Measurements from ENCODE around the gene VWA1.
"Not testable (repeated sequence)": the region's sequence is repeated elsewhere in the genome, so short reads cannot be mapped to it uniquely, and the experiment has no call there.

The VWA1 gene, protein sequence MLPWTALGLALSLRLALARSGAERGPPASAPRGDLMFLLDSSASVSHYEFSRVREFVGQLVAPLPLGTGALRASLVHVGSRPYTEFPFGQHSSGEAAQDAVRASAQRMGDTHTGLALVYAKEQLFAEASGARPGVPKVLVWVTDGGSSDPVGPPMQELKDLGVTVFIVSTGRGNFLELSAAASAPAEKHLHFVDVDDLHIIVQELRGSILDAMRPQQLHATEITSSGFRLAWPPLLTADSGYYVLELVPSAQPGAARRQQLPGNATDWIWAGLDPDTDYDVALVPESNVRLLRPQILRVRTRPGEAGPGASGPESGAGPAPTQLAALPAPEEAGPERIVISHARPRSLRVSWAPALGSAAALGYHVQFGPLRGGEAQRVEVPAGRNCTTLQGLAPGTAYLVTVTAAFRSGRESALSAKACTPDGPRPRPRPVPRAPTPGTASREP

GRCh38 chr1:1435106-1435903, at the start of gene VWA1:
TSS of gene VWA1 (plus strand) at chr1:1435690. CDS start at chr1:1435749, 59 bp downstream.
- DNase-seq, result peak; percentile 74

- DNase-seq, result no peak
Measured at GRCh38 chr1:1385931-1386330, 49.6 kb upstream of the VWA1 start.

DNA sequence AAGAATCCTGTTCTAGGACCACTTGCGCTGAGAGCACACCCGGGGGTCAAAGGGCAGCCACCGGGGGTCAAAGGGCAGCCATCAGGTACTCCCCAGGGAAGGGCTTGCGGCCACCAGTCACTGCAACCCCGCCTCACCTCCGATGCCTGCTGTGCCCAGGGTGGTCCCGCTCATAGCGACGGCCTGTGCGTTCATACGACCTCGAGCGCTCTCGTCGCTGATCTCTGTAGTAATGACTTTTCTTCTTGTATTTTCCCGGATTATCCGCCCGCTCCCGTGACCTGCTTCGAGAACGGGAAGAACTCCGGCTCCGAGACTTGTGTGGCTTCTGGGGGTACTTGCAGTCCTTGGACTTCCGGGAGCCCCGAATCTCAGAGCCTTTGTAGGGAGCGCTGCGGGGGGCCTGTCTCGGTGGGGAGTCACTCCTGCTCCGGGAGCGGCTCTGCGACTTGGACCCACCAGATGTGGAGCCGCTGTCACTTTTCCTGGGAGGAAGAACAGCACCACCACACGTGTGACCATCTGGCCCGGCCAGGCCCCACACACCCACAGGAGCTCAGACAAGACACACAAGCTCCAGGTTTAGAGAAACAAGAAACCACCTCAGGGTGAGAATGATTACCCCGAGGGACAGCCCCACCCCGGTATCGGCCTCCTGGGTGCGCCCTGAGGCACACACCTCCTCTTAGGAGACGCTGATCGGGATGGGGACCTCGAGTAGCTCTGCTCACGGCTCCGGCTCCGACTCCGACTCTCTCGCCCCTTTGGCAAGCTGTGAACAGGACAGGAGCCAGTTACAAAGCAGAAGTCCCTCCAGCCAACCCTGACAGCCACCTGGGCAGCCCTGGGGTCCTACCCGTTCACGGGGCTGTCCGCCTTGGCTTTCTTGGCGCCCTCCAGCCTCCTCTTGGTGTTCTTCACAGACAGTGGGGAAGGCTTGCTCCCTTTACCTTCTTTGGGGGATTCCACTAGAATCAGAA, 48.1 kb upstream of the VWA1 start:
- no peak for DNase-seq

DNA sequence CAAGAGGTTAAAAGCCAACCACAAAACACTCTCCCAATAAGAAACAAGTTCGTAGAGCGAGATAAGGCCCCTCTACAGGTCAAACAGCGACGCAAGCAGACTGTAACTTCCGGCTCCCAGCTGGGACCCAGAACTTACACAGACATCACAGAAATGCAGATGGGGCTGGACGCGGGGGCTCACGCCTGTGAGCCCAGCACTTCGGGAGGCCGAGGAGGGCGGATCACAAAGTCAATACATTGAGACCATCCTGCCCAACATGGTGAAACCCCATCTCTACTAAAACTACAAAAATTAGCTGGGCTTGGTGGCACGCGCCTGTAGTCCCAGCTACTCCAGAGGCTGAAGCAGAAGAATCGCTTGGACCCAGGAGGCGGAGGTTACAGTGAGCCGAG, 47.4 kb upstream of the VWA1 start:
- no peak for DNase-seq

DNA sequence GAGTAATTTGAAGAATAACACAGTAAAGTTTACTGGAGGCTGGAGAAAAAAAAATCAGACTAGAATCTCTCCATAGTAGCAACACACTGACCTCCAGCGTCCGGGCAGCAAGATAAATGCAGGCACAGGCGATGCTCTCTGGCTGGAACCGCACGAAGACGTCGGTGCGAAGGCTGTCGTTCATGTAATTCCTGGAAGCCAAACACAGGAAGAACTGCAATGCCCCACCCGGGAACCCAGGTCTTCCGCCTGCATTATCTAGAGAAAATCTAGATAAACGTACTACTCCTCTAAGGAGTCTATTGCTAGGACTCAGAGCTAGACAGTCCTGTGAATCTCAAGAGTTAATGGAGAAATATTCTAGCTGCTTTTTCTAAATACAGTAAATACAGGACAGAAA, 44.8 kb upstream of the VWA1 start:
- DNase-seq, result no peak

GRCh38 chr1:1391225-1391624, 44.3 kb upstream of the VWA1 start:
- no peak for DNase-seq

- DNase-seq, result no peak
Measured at GRCh38 chr1:1393014-1393413, 42.5 kb upstream of the VWA1 start.

DNA sequence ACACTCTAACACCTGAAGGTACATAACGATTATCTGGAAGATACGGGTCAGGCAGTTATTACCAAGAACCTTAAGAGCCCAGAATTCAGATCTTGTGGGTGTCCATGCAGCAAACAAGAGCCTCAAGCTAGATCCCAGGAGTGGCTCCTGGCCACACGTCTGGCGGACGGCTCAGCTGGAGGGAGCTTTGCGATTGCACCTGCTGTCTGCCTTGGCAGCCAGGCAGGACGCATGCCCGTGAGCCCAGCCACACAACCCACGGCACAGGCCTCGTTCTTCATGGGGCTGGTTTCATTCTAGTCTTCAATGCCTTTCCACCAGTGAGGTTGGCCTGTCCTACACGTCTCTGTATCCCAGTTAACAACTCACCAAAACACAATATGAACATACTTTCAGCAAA, 42.1 kb upstream of the VWA1 start:
- no peak for DNase-seq

DNA sequence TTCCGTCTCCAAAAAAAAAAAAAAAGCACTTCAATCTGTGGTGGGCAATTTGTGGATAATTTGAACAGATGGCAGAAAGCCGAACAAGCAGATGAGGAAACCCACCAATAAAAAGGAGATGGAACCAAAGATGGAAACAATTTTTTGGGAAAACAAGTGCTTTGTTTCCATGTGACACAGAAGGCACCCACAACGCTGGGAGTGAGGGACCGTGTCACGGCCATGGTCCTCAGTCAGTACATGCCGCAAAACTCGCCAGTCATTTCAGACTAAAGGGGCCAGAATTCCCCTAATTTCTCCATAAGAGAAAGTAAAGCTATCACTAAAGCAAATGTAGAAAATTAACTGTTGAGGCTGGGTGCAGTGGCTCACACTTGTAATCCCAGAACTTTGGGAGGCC, 41.4 kb upstream of the VWA1 start:
- no peak for DNase-seq

DNA sequence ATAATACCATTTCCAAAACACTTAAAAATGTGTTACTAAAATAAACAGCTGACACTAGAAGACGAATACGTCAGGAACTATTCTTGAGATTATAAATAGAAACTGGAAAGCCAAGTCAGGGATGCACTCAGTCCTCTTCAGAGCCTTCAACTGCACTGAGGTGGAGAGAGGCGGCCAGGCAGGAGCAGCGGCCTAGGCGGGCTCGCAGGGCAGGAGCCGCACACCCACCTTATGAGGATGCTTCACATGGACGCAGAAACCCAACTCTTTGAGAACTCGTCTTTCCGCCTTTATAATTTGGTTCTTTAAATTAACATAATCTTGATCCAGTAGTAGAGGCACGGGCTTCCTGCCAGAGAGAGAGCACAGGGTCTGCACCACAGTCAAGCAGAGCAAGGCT, 40.3 kb upstream of the VWA1 start:
- DNase-seq, result no peak

DNA sequence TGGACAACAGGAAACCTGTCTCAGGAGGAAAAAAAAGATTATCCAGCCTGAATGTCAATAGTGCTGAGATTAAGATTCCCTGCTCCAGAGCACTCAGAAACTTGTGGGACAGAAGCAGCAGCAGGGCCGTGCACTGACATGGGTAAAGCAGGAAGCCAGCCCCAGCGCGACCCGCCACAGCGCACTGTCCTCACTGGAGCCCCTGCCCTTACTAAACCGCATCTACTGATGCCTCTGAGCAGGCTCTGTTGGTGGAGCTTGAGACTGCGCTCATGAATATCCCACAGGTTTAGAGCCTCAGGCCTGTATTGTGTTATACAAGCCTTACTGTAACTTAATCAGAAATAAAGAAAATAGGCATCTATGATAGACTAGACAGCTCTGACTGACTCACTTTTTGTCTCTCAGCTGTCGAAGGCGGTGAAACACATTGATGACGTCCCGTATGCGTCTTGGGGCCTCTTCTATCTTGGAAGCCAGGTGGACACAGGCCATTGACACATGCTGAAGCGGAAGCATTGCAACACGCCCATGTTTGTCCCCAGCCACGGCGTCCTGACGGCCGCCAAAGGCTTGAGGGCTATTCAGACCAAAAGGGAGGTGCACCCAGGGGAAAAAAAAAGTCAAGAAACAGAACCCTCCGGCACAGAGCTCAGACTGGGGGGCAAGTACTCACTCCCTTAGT, 37.5 kb upstream of the VWA1 start:
- no peak for DNase-seq

DNA sequence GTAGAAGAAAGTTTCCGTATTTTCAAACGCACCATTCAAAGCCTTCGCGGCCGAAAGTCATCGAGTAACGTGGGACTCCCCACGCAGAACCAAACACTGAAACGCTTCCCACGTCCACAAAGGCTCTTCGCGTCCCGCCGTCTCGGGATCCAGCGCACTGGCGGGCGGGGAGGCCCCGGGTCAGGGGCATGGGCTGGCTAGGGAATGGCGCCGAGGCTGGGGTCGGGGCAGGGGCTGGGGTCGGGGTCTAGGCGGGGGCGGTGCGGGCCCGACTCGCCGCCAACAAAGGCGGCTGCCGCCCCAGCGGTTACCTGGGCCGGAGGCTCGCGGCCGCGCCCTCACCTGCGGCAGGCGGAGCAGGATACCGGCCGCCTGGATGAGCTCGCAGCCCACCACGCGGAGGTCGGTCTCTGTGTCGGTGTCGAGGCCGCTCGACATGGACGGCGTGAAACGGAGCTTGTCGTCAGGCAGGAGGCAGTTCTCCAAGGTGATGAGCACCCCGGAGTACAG, 36.8 kb upstream of the VWA1 start:
- peak; percentile 35 for DNase-seq

GRCh38 chr1:1399187-1399871, 36.2 kb upstream of the VWA1 start, which contains the start of gene CCNL2:
TSS of gene CCNL2 (minus strand) at chr1:1399335. CDS start at chr1:1399306, 29 bp downstream.
- peak; percentile 99 for DNase-seq

DNA sequence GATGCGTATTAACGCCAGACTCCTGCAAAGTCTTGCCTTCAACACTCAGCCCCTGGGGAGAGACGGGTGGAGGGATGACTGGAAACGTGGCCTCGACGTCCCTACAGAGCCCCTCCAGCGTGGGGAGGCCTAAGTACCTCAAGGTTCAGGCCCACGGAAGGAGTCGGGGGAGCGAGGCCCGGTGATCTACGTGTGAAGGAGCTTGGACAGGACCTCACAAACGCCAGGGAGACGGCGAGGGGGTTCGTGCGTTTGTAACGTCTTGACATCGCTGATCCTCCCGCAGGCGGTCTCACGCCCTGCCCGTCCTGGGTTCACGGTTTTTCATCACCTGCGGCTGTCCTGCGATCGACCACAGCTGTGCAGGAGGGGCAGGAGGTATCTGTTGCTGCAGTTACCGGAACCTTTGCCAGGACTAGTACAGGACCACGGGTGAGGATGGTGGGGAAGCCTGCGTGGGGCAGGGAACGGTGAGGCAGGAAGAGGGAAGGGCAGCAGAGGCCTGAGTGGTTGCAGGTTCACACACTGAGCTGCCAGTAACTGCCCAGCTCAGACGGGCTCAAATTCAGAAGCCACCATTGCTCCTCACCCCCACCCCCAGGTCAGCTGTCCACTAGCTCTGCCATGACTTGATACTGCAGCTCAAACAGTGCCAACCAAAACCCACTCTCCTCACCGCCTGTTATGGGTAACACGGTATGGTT, 35.5 kb upstream of the VWA1 start:
- DNase-seq, result no peak

- DNase-seq, result no peak
Measured at GRCh38 chr1:1400576-1401456, 34.7 kb upstream of the VWA1 start.

DNA sequence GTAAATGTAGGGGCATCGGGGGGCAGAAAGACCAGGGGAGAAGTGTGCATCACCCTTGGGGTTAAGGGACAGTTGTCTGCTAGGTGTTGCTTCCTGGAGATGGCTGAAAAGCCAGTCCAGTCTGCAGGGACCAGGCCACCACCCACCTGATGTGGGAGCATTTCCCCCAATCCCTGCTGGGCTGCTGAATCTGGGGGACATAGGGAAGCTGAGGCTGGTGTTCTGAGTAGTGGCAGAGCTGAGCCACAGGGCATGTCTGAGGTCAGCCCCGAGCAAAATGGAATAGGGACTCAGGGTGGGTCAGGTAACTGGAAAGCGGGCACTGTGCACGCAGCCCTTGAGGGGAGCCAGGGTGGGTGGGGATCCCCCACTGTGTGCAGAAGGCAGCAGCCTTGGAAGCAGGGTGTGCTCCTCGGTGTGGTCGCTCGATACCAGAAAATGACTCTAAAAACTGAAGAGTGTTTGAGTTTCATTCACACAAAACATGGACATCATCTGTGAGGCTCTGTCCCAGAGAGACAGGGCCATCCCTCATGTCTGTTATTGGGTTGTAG, 34.0 kb upstream of the VWA1 start:
- DNase-seq, result no peak

GRCh38 chr1:1402072-1402900, 33.2 kb upstream of the VWA1 start:
- no peak for DNase-seq

GRCh38 chr1:1402901-1403392, 32.5 kb upstream of the VWA1 start:
- not testable (repeated sequence) for DNase-seq

Measured in activated T-cell treated with anti-CD3 and anti-CD28 coated beads, Interleukin-2, amount 50 U/mL, for 1 hour (primary cell).